Endothelial cell of umbilical vein (primary cell): ENCODE results near the gene SHROOM4. TPM values are rescaled to one million over a fixed set of nuclear protein-coding genes. Genes with fewer than 3 reads are reported as not detected.

Experiments
- BruUV-seq: library from RNA; stranded (reverse); fragments of 400-500 nt; replicated peaks from 2 replicates; lab custom pipeline; 2021; lab: Mats Ljungman, UMichigan
- CTCF ChIA-PET: fragments of 300-600, 350-600 bp; sonication (Branson Sonifier 250); formaldehyde crosslinking; loops from one replicate; lab custom pipeline; 2021; ENCODE audit warnings: antibody characterized with exemption, inconsistent platforms; lab: Charles Lee
- POLR2A ChIA-PET: fragments of 300-600, 350-600 bp; sonication (Branson Sonifier 250); formaldehyde crosslinking; loops from one replicate; lab custom pipeline; 2021; ENCODE audit warnings: antibody characterized with exemption, inconsistent platforms; lab: Charles Lee
- DNase-seq: peaks from one replicate; pipeline ENCODE4 v3.0.0-alpha.2; 2011; ENCODE audit warnings: low read depth, low spot score
- FAIRE-seq: peaks from 2 replicates; lab custom pipeline; 2011; peaks lifted over from hg19 to GRCh38; lab: Jason Lieb, UNC
- H2AFZ ChIP-seq: 2 replicates; pipeline ENCODE4 v1.6.0; 2012; ENCODE audit warnings: low read depth, low read length, control low read depth, inconsistent platforms
- H3K27ac ChIP-seq: 2 replicates; pipeline ENCODE4 v1.5.1; 2011; ENCODE audit warnings: low read depth, mild to moderate bottlenecking, control low read depth, low read length, moderate library complexity; ENCODE audit not compliant: insufficient read depth
- H3K27me3 ChIP-seq, 2 experiments: 2 replicates each; pipeline versions ENCODE4 v1.6.0 to v1.6.1; 2011; ENCODE audit warnings: low read length in 2 of 2, mixed read lengths in 1 of 2; ENCODE audit not compliant: control insufficient read depth in 2 of 2, insufficient read depth in 2 of 2
- H3K36me3 ChIP-seq, 2 experiments: 2 replicates in 1 of 2; 3 replicates in 1 of 2; pipeline ENCODE4 v1.5.1; 2011; ENCODE audit warnings: low read length in 2 of 2, mild to moderate bottlenecking in 1 of 2, moderate library complexity in 1 of 2; ENCODE audit not compliant: control insufficient read depth in 2 of 2, insufficient read depth in 2 of 2; ENCODE audit errors: extremely low read depth in 1 of 2
- H3K4me1 ChIP-seq: 3 replicates; pipeline ENCODE4 v1.5.1; 2011; ENCODE audit warnings: mild to moderate bottlenecking, low read length; ENCODE audit not compliant: control insufficient read depth, insufficient read depth; ENCODE audit errors: extremely low read depth
- H3K4me2 ChIP-seq: 2 replicates; pipeline ENCODE4 v1.6.1; 2011; ENCODE audit warnings: low read length, control low read depth, mixed read lengths; ENCODE audit not compliant: insufficient read depth
- H3K4me3 ChIP-seq, 3 experiments: fragments of 200-600 bp in 1 of 3; sonication (generic), shearing (Covaris generic) in 1 of 3; replicated peaks in 1 of 3; 2 replicates each; pipeline ENCODE4 v1.5.1; 2011 to 2016; ENCODE audit warnings: control low read depth in 3 of 3, low read length in 3 of 3, mild to moderate bottlenecking in 2 of 3, inconsistent platforms in 1 of 3, low read depth in 1 of 3, moderate library complexity in 1 of 3; ENCODE audit not compliant: insufficient read depth in 1 of 3
- H3K79me2 ChIP-seq: 2 replicates; pipeline ENCODE4 v1.6.0; 2012; ENCODE audit warnings: low read length, inconsistent platforms; ENCODE audit not compliant: control insufficient read depth, insufficient read depth
- H3K9ac ChIP-seq: replicated peaks from 2 replicates; pipeline ENCODE3; 2011; ENCODE audit warnings: low read length, control low read depth; ENCODE audit not compliant: insufficient read depth; ENCODE audit errors: extremely low read depth
- H3K9me1 ChIP-seq: replicated peaks from 3 replicates; pipeline ENCODE4 v1.6.0; 2011; ENCODE audit warnings: mild to moderate bottlenecking, low read length; ENCODE audit not compliant: control insufficient read depth, insufficient read depth; ENCODE audit errors: extremely low read depth
- H3K9me3 ChIP-seq: replicated peaks from 2 replicates; pipeline ENCODE4 v1.5.1; 2012; ENCODE audit warnings: low read length, inconsistent platforms; ENCODE audit not compliant: control insufficient read depth, insufficient read depth
- H4K20me1 ChIP-seq: replicated peaks from 2 replicates; pipeline ENCODE3; 2011; ENCODE audit warnings: mild to moderate bottlenecking, low read length; ENCODE audit not compliant: control insufficient read depth, insufficient read depth; ENCODE audit errors: extremely low read depth
- EZH2 ChIP-seq: IDR thresholded peaks from 2 replicates; pipeline ENCODE4 v1.6.1; 2012; ENCODE audit warnings: borderline replicate concordance, low read depth, mild to moderate bottlenecking, moderate library complexity, low read length, inconsistent platforms; ENCODE audit not compliant: severe bottlenecking
- FOS ChIP-seq: IDR thresholded peaks from 2 replicates; pipeline ENCODE4 v1.6.1; 2011; ENCODE audit warnings: mild to moderate bottlenecking, low read length, moderate library complexity, borderline replicate concordance; ENCODE audit not compliant: insufficient read depth
- JUN ChIP-seq: IDR thresholded peaks from 2 replicates; pipeline ENCODE4 v1.6.1; 2011; ENCODE audit warnings: borderline replicate concordance, low read depth; ENCODE audit not compliant: insufficient read length, insufficient read depth
- POLR2A ChIP-seq: IDR thresholded peaks from 2 replicates; pipeline ENCODE4 v1.6.1; 2012; ENCODE audit warnings: low read depth, mild to moderate bottlenecking, control low read depth, low read length
- dilution Hi-C: fragments of 300-500 bp; cut with MboI; formaldehyde crosslinking; loops from one replicate; pipeline ENCODE4 v1.15.0; 2019; ENCODE audit warnings: low sequenced_read_pairs; ENCODE audit not compliant: extremely low pct_ligation_motif_present
- intact Hi-C: fragments of 100-400 bp; cut with micrococcal nuclease; formaldehyde crosslinking; loops from one replicate; pipeline ENCODE4 v1.10.0; 2022
- polyA plus RNA-seq, 4 experiments: library from polyadenylated mRNA; depleted of rRNA in 3 of 4; stranded (reverse) in 3 of 4; unstranded in 1 of 4; fragments of >200 nt; gene quantifications; 2 replicates each; pipeline versions ENCODE4 v1.2.1 to v1.2.3, GENCODE V29; 2011 to 2012; ENCODE audit warnings: missing spikeins in 1 of 4
- total RNA-seq: library from RNA; stranded (reverse); gene quantifications from 2 replicates; pipeline ENCODE4 v1.2.3, GENCODE V29; 2021
- TF ChIP-seq, protein P1 (sequence below), 2 donors: IDR thresholded peaks; 1 replicate in 1 of 2; 2 replicates in 1 of 2; pipeline ENCODE4 v1.5.1; 2011; ENCODE audit warnings: low read length in 2 of 2, mild to moderate bottlenecking in 2 of 2, moderate library complexity in 2 of 2, control low read depth in 1 of 2, inconsistent platforms in 1 of 2, low read depth in 1 of 2; ENCODE audit not compliant: insufficient read depth in 1 of 2; ENCODE audit errors: extremely low read depth in 1 of 2
- TF ChIP-seq, protein P2 (sequence below): IDR thresholded peaks from 2 replicates; pipeline ENCODE4 v1.6.1; 2011; ENCODE audit not compliant: insufficient read depth, insufficient read length

The SHROOM4 gene
- total and polyA plus RNA-seq, 2 donors (not counting 3 experiments of a cell fraction or from before 2014, with no cell fraction given), result 29.7 to 57.5 TPM

DNA sequence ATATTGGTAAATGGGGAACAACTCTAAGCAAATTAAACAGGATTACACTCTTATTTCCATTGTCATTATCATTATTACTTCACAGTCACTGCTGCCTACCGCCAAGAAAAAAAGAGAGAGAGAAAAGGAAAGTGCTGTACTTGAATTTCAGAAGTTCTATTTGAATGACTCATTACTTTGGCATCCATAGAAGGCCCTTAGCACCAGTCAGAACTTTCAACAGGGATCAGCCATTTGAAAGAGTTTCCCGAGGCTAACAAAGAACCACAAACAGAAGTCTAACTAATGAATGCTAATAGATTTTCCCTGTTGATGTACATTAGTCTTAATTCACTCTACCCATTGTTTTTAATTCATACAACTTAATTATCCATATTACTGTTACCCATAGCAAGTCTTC, 116.3 kb downstream of the SHROOM4 start:
- Histone ChIP-seq H3K9me1 (no peaks in the 10 kb centered on the region), H3K4me3 (no peak overlapping the region), H3K79me2 (no peaks in the 10 kb centered on the region), H3K9ac (peak overlapping the region; percentile 31), H2AFZ (peak overlapping the region; percentile 41), H3K4me2 (peak overlapping the region; percentile 70), H3K27me3 (no peaks in the 10 kb centered on the region), H3K27ac (peak overlapping the region; percentile 65), H3K4me1 (peaks cover 19% of the 10 kb centered on the region), H3K9me3 (no peaks in the 10 kb centered on the region), H4K20me1 (no peaks in the 10 kb centered on the region), H3K36me3 (no peaks in the 10 kb centered on the region)
- intact Hi-C loops (no loop called here), dilution Hi-C loops (no loop called here)
- CTCF ChIA-PET, result no interaction called here
- POLR2A ChIA-PET, result no interaction called here
- BruUV-seq, result no TSS peak
- FAIRE-seq, result peak; percentile 99
- TF ChIP-seq JUN (peak; percentile 66), FOS (peak; percentile 69), POLR2A (no peak), EZH2 (no peak)
- TF ChIP-seq, protein P1, sequence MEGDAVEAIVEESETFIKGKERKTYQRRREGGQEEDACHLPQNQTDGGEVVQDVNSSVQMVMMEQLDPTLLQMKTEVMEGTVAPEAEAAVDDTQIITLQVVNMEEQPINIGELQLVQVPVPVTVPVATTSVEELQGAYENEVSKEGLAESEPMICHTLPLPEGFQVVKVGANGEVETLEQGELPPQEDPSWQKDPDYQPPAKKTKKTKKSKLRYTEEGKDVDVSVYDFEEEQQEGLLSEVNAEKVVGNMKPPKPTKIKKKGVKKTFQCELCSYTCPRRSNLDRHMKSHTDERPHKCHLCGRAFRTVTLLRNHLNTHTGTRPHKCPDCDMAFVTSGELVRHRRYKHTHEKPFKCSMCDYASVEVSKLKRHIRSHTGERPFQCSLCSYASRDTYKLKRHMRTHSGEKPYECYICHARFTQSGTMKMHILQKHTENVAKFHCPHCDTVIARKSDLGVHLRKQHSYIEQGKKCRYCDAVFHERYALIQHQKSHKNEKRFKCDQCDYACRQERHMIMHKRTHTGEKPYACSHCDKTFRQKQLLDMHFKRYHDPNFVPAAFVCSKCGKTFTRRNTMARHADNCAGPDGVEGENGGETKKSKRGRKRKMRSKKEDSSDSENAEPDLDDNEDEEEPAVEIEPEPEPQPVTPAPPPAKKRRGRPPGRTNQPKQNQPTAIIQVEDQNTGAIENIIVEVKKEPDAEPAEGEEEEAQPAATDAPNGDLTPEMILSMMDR (IDR thresholded peaks at IDR 0.05; ENCODE audit: extremely low read depth in 1 of 2, insufficient read depth in 1 of 2, low read depth in 1 of 2, low read length in 2 of 2), result no peak
- TF ChIP-seq, protein P2, sequence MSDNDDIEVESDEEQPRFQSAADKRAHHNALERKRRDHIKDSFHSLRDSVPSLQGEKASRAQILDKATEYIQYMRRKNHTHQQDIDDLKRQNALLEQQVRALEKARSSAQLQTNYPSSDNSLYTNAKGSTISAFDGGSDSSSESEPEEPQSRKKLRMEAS, result no peak
- DNase-seq, result peak; percentile 75
